Mucosa of descending colon (tissue), 3 donors: ENCODE data around the gene SENP6. TPM values are rescaled to one million over a fixed set of nuclear protein-coding genes. Genes with fewer than 3 reads are reported as not detected.
A peak's percentile ranks its signal among the peaks of the same experiment; 100 is the strongest.
"Not testable (repeated sequence)": the region's sequence is repeated elsewhere in the genome, so short reads cannot be mapped to it uniquely, and the experiment has no call there.

Experiments
- ATAC-seq: fragments of 200-7000 bp; cut with Tn5 transposase; one replicate; pipeline ENCODE4 v1.9.1; 2020; ENCODE audit warnings: mild to moderate bottlenecking, moderate library complexity
- DNase-seq, 3 donors: peaks; one replicate each; pipeline ENCODE4 v3.0.0-alpha.2; 2020
- H3K36me3 ChIP-seq: fragments of 200-600 bp; one replicate; pipeline ENCODE4 v1.8.0; 2021; ENCODE audit warnings: low read depth, mild to moderate bottlenecking
- H3K4me1 ChIP-seq: fragments of 200-600 bp; one replicate; pipeline ENCODE4 v1.8.0; 2021; ENCODE audit warnings: low read depth, mild to moderate bottlenecking
- H3K4me3 ChIP-seq: fragments of 200-600 bp; one replicate; pipeline ENCODE4 v1.8.0; 2021; ENCODE audit warnings: mild to moderate bottlenecking
- H3K9me3 ChIP-seq: fragments of 200-600 bp; one replicate; pipeline ENCODE4 v1.8.0; 2021; ENCODE audit warnings: mild to moderate bottlenecking
- CTCF ChIP-seq: fragments of 200-600 bp; IDR thresholded peaks from one replicate; pipeline ENCODE4 v1.8.0; 2022; ENCODE audit warnings: antibody characterized with exemption, mild to moderate bottlenecking
- intact Hi-C, 2 donors: fragments of 100-400 bp; cut with DNase I in 1 of 2; cut with micrococcal nuclease in 1 of 2; formaldehyde crosslinking; loops; one replicate each; pipeline versions ENCODE4 v1.11.0 to v1.11.1; 2022; cut with DNase I, micrococcal nuclease
- total RNA-seq, 3 donors: library from RNA; stranded (reverse); fragmentation: NEBNext Ultra II Directional in 2 of 3; extraction: Animal tissue kit (Norgen Biotek cat#: 25700) in 2 of 3; gene quantifications; one replicate each; pipeline versions ENCODE4 v1.2.1 to v1.2.4, GENCODE V29; 2021 to 2023
- donor health status: DM: no; HTN: no; CAD: no; lungs with moderate emphysema.
- donor health status: DM: no; HTN: no; CAD: no.
- donor health status: DM: no; HTN: yes; CAD: no.

Gene SENP6
- total RNA-seq, 3 donors from 2014 or later: 72.2 to 117 (median 84.4) TPM

GRCh38 chr6:75719133-75719532 is 117.5 kb downstream of the SENP6 start:
- H3K4me1 ChIP-seq: no peaks in the 10 kb centered on the region
- no peaks in the 10 kb centered on the region for H3K36me3 ChIP-seq
- no peak for DNase-seq
- TF ChIP-seq CTCF: no peak
- H3K9me3 ChIP-seq: no peaks in the 10 kb centered on the region
- intact Hi-C loops: no loop called here
- ATAC-seq: no peak
- H3K4me3 ChIP-seq: no peak overlapping the region

- intact Hi-C loops: no loop called here
- no peaks in the 10 kb centered on the region for H3K4me1 ChIP-seq
- no peak for ATAC-seq
- H3K36me3 ChIP-seq: no peaks in the 10 kb centered on the region
- no peaks in the 10 kb centered on the region for H3K9me3 ChIP-seq
- no peak for TF ChIP-seq CTCF
- DNase-seq: no peak
- no peak overlapping the region for H3K4me3 ChIP-seq
These were observed 121.7 kb downstream of the SENP6 start for GRCh38 chr6:75723382-75723781.

DNA sequence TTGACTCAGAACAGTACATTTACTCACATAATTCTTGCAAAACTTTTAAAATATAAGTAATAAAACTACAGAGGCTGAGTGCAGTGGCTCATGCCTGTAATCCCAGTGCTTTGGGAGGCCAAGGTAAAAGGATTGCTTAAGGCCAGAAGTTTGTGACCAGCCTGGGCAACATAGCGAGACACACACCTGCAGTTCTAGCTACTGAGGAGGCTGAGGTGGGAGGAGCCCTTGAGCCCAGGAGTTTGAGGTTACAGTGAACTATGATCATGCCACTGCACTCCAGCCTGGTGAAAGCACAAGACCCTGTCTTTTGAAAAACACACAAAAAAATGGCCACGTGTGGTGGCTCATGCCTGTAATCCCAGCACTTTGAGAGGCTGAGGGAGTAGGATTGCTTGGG is 125.5 kb downstream of the SENP6 start:
- TF ChIP-seq CTCF: no peak
- ATAC-seq (no peak), DNase-seq (no peak)
- Histone ChIP-seq H3K36me3 (no peaks in the 10 kb centered on the region), H3K9me3 (no peaks in the 10 kb centered on the region), H3K4me1 (no peaks in the 10 kb centered on the region), H3K4me3 (no peak overlapping the region)
- intact Hi-C loops: no loop called here

- intact Hi-C loops, ATAC-seq, H3K4me1 ChIP-seq, H3K4me3 ChIP-seq, H3K9me3 ChIP-seq, DNase-seq, H3K36me3 ChIP-seq: not testable (repeated sequence)
These were observed 129.3 kb downstream of the SENP6 start for GRCh38 chr6:75731029-75731428.

- ATAC-seq: peak; percentile 90
- peaks cover 4% of the 10 kb centered on the region for H3K4me1 ChIP-seq
- intact Hi-C loops: no loop called here
- TF ChIP-seq CTCF: no peak
- no peak for DNase-seq
- no peaks in the 10 kb centered on the region for H3K36me3 ChIP-seq
- H3K9me3 ChIP-seq: no peaks in the 10 kb centered on the region
- H3K4me3 ChIP-seq: no peak overlapping the region
These were observed 134.0 kb downstream of the SENP6 start for GRCh38 chr6:75735491-75736186.

DNA sequence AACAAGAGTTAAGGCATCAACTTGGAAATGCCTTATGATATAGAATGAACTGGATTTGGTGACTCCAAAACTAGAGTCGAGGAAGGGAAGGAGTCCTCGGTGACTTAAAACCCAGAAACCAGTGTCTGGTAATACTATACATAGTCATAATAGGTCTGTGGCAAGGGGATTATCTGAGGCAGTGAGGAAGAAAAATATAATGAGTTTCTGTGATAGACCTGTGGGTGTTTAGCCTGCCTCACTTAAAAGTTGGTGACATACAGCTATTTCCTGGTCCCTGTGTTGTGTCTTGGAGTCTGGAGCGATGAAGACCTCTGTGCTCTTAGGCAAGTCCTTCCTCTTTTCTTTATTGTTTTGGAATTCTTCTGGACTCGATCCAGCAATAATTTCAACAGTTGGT is 142.3 kb downstream of the SENP6 start:
- Histone ChIP-seq H3K9me3 (no peaks in the 10 kb centered on the region), H3K4me1 (peaks cover 6% of the 10 kb centered on the region), H3K4me3 (no peak overlapping the region), H3K36me3 (no peaks in the 10 kb centered on the region)
- DNase-seq: no peak
- TF ChIP-seq CTCF: no peak
- intact Hi-C loops: no loop called here
- no peak for ATAC-seq
